Aorta (tissue), 5 donors: ENCODE data around the gene IGDCC3. TPM values are rescaled to one million over a fixed set of nuclear protein-coding genes. Genes with fewer than 3 reads are reported as not detected.
A peak's percentile ranks its signal among the peaks of the same experiment; 100 is the strongest.
"Not testable (repeated sequence)": the region's sequence is repeated elsewhere in the genome, so short reads cannot be mapped to it uniquely, and the experiment has no call there.

Source experiments
- ATAC-seq: fragments of 200-7000 bp; cut with Tn5 transposase; one replicate; pipeline ENCODE4 v1.9.1; 2022; ENCODE audit warnings: moderate library complexity; ENCODE audit not compliant: low FRiP score
- DNase-seq, 2 donors: peaks; one replicate each; pipeline ENCODE4 v3.0.0-alpha.2; 2020
- H3K27ac ChIP-seq, 2 donors: one replicate each; pipeline ENCODE4 v1.5.1; 2013; ENCODE audit warnings: low read length in 2 of 2, mild to moderate bottlenecking in 2 of 2, moderate library complexity in 2 of 2, control low read depth in 1 of 2, inconsistent platforms in 1 of 2, low read depth in 1 of 2
- H3K27me3 ChIP-seq, 2 donors: one replicate each; pipeline ENCODE4 v1.6.1; 2013; ENCODE audit warnings: control low read depth in 1 of 2, low read length in 1 of 2, mild to moderate bottlenecking in 1 of 2, moderate library complexity in 1 of 2; ENCODE audit not compliant: insufficient read depth in 2 of 2, control insufficient read depth in 1 of 2
- H3K36me3 ChIP-seq, 2 donors: one replicate each; pipeline ENCODE4 v1.6.1; 2013; ENCODE audit warnings: control low read depth in 1 of 2, low read length in 1 of 2, mild to moderate bottlenecking in 1 of 2; ENCODE audit not compliant: insufficient read depth in 2 of 2, control insufficient read depth in 1 of 2
- H3K4me1 ChIP-seq, 2 donors: one replicate each; pipeline ENCODE4 v1.6.1; 2013; ENCODE audit warnings: low read length in 2 of 2, control low read depth in 1 of 2, mild to moderate bottlenecking in 1 of 2, moderate library complexity in 1 of 2; ENCODE audit not compliant: insufficient read depth in 2 of 2, control insufficient read depth in 1 of 2
- H3K4me3 ChIP-seq, 2 donors: one replicate each; pipeline ENCODE4 v1.5.1; 2013; ENCODE audit warnings: low read length in 2 of 2, control low read depth in 1 of 2, mild to moderate bottlenecking in 1 of 2
- H3K9me3 ChIP-seq: one replicate; pipeline ENCODE4 v1.6.1; 2013; ENCODE audit warnings: mild to moderate bottlenecking, low read length; ENCODE audit not compliant: control insufficient read depth
- WGBS, 2 donors: extraction: QIAGEN DNeasy Blood & Tissue Kit; methylation state at CpG; one replicate each; pipeline ENCODE4 v1.1.7; 2013; 5-methylcytosine and 5-hydroxymethylcytosine counted together
- intact Hi-C, 2 donors: fragments of 100-400 bp; cut with DNase I; formaldehyde crosslinking; loops; one replicate each; pipeline versions ENCODE4 v1.14.2 to v1.15.0; 2022
- polyA plus RNA-seq, 2 donors: library from polyadenylated mRNA; stranded (reverse); fragments of 200-250 nt; gene quantifications; one replicate each; pipeline ENCODE4 v1.2.3, GENCODE V29; 2013
- total RNA-seq, 2 donors: library from RNA; stranded (reverse); fragmentation: NEBNext Ultra II Directional; extraction: Animal tissue kit (Norgen Biotek cat#: 25700); gene quantifications; one replicate each; pipeline ENCODE4 v1.2.1, GENCODE V29; 2021
- donor health status: healthy with polysubstance abuse.
- donor health status: Bipolar disorder and iron deficiency.
- donor health status: DM: no; HTN: no; CAD: no.
- donor health status: DM: no; HTN: no; CAD: no.
- donor health status: DM: yes; HTN: yes; CAD: no.

Gene IGDCC3
- total and polyA plus RNA-seq, 4 donors: not detected

- Histone ChIP-seq H3K27me3 (no peaks in the 10 kb centered on the region), H3K4me1 (no peaks in the 10 kb centered on the region), H3K36me3 (no peaks in the 10 kb centered on the region), H3K4me3 (no peak overlapping the region), H3K27ac (no peak overlapping the region), H3K9me3 (no peaks in the 10 kb centered on the region)
- DNase-seq (peak in 1 of 2 donors; percentile 36), ATAC-seq (no peak)
- intact Hi-C loops: no loop called here
- 93 to 96% methylated on average over 2 of the region's 2 CpGs for WGBS, 2 donors
Observed at GRCh38 chr15:65363766-65364165, 14.0 kb downstream of the IGDCC3 start.

GRCh38 chr15:65363306-65363705 is 14.5 kb downstream of the IGDCC3 start:
- 87 to 92% methylated on average over 7 of the region's 7 CpGs for WGBS, 2 donors
- ATAC-seq (no peak), DNase-seq (peak in 1 of 2 donors; percentile 41)
- Histone ChIP-seq H3K4me3 (no peak overlapping the region), H3K27ac (no peak overlapping the region), H3K27me3 (no peaks in the 10 kb centered on the region), H3K36me3 (no peaks in the 10 kb centered on the region), H3K9me3 (no peaks in the 10 kb centered on the region), H3K4me1 (no peaks in the 10 kb centered on the region)
- intact Hi-C loops: no loop called here

- 83 to 88% methylated on average over 7 to 8 of the region's 8 CpGs for WGBS, 2 donors
- ATAC-seq (no peak), DNase-seq (peak in 1 of 2 donors; percentile 55)
- Histone ChIP-seq H3K36me3 (no peaks in the 10 kb centered on the region), H3K27ac (no peak overlapping the region), H3K9me3 (no peaks in the 10 kb centered on the region), H3K27me3 (no peaks in the 10 kb centered on the region), H3K4me1 (no peaks in the 10 kb centered on the region), H3K4me3 (no peak overlapping the region)
- intact Hi-C loops: no loop called here
Observed at GRCh38 chr15:65362491-65362890, 15.3 kb downstream of the IGDCC3 start.

GRCh38 chr15:65361708-65362459 is 15.9 kb downstream of the IGDCC3 start:
- ATAC-seq (no peak), DNase-seq (peak in 1 of 2 donors; percentile 64)
- H3K4me3 ChIP-seq: no peak overlapping the region
- H3K27me3 ChIP-seq: no peaks in the 10 kb centered on the region
- 57 to 62% methylated on average over 32 of the region's 32 CpGs for WGBS, 2 donors
- H3K36me3 ChIP-seq: no peaks in the 10 kb centered on the region
- no peak overlapping the region for H3K27ac ChIP-seq
- no peaks in the 10 kb centered on the region for H3K9me3 ChIP-seq
- intact Hi-C loops: no loop called here
- no peaks in the 10 kb centered on the region for H3K4me1 ChIP-seq

GRCh38 chr15:65360506-65360905 is 17.3 kb downstream of the IGDCC3 start:
- WGBS, 2 donors: 96 to 99% methylated on average over 1 of the region's 1 CpG
- no peaks in the 10 kb centered on the region for H3K36me3 ChIP-seq
- ATAC-seq (no peak), DNase-seq (peak in 1 of 2 donors; percentile 1)
- H3K4me1 ChIP-seq: no peaks in the 10 kb centered on the region
- H3K4me3 ChIP-seq: no peak overlapping the region
- H3K27me3 ChIP-seq: no peaks in the 10 kb centered on the region
- H3K27ac ChIP-seq: no peak overlapping the region
- intact Hi-C loops: no loop called here
- no peaks in the 10 kb centered on the region for H3K9me3 ChIP-seq

- Histone ChIP-seq H3K4me3 (peak overlapping the region; percentile 31 to 60), H3K36me3 (no peaks in the 10 kb centered on the region), H3K27ac (no peak overlapping the region), H3K9me3 (no peaks in the 10 kb centered on the region), H3K4me1 (no peaks in the 10 kb centered on the region), H3K27me3 (no peaks in the 10 kb centered on the region)
- 24 to 25% methylated on average over 17 of the region's 17 CpGs for WGBS, 2 donors
- no peak for ATAC-seq
- intact Hi-C loops: no loop called here
- peak in 1 of 2 donors; percentile 20 for DNase-seq
Observed at GRCh38 chr15:65355988-65356353, 21.8 kb downstream of the IGDCC3 start.

GRCh38 chr15:65355173-65355987 is 22.4 kb downstream of the IGDCC3 start:
- Histone ChIP-seq H3K27ac (no peak overlapping the region), H3K4me1 (no peaks in the 10 kb centered on the region), H3K4me3 (peak overlapping the region; percentile 31 to 60), H3K9me3 (no peaks in the 10 kb centered on the region), H3K36me3 (no peaks in the 10 kb centered on the region), H3K27me3 (no peaks in the 10 kb centered on the region)
- DNase-seq: peak in 1 of 2 donors; percentile 73
- no peak for ATAC-seq
- 2 to 3% methylated on average over 45 to 85 of the region's 85 CpGs for WGBS, 2 donors
- intact Hi-C loops: no loop called here

GRCh38 chr15:65354835-65355172 is 23.0 kb downstream of the IGDCC3 start:
- 55 to 59% methylated on average over 10 of the region's 10 CpGs for WGBS, 2 donors
- Histone ChIP-seq H3K27me3 (no peaks in the 10 kb centered on the region), H3K4me3 (no peak overlapping the region), H3K36me3 (no peaks in the 10 kb centered on the region), H3K27ac (no peak overlapping the region), H3K9me3 (no peaks in the 10 kb centered on the region), H3K4me1 (no peaks in the 10 kb centered on the region)
- ATAC-seq: no peak
- DNase-seq: peak in 1 of 2 donors; percentile 44
- intact Hi-C loops: no loop called here

- H3K9me3 ChIP-seq, H3K36me3 ChIP-seq, ATAC-seq, H3K4me1 ChIP-seq, H3K27ac ChIP-seq, H3K4me3 ChIP-seq, intact Hi-C loops, H3K27me3 ChIP-seq, DNase-seq: not testable (repeated sequence)
- WGBS, 2 donors: 53 to 62% methylated on average over 1 of the region's 1 CpG
Observed at GRCh38 chr15:65351972-65352371, 25.8 kb downstream of the IGDCC3 start.
